Cardiac muscle cell (in vitro differentiated cells and primary cell): ENCODE data around the gene SLC9A8. TPM values are rescaled to one million over a fixed set of nuclear protein-coding genes. Genes with fewer than 3 reads are reported as not detected.

ENCODE experiments used
- DNase-seq, 2 donors: peaks; one replicate each; pipeline versions ENCODE4 v3.0.0 to v3.0.0-alpha.2; 2010 to 2017; ENCODE audit warnings: low read depth in 1 of 2, low spot score in 1 of 2
- H3K27ac ChIP-seq: fragments of 200-600 bp; sonication (generic); 2 replicates; pipeline ENCODE4 v1.5.1; 2016
- H3K27me3 ChIP-seq: fragments of 200-600 bp; sonication (generic); 2 replicates; pipeline ENCODE4 v1.6.0; 2016; ENCODE audit warnings: control low read depth
- H3K36me3 ChIP-seq: fragments of 200-600 bp; sonication (generic); 2 replicates; pipeline ENCODE4 v1.5.1; 2016; ENCODE audit warnings: control low read depth
- H3K4me1 ChIP-seq: fragments of 200-600 bp; sonication (generic); 2 replicates; pipeline ENCODE4 v1.8.1; 2017; ENCODE audit warnings: low read depth, mild to moderate bottlenecking, mixed run types
- H3K4me3 ChIP-seq: fragments of 200-600 bp; sonication (generic); 2 replicates; pipeline ENCODE4 v1.5.1; 2016; ENCODE audit warnings: mild to moderate bottlenecking
- H3K9me3 ChIP-seq: fragments of 200-600 bp; sonication (generic); 2 replicates; pipeline ENCODE4 v1.5.1; 2017; ENCODE audit warnings: low read depth, mild to moderate bottlenecking, control low read depth
- polyA plus RNA-seq: library from polyadenylated mRNA; unstranded; fragments of >200 nt; fragmentation: Nextera tagmentation; extraction: Ambion mirVana; gene quantifications from 2 replicates; pipeline ENCODE4 v1.2.1, GENCODE V29; 2016
- total RNA-seq: library from RNA; depleted of rRNA; stranded (reverse); fragments of >200 nt; gene quantifications from 2 replicates; pipeline ENCODE4 v1.2.3, GENCODE V29; 2016
- TF ChIP-seq, protein P1 (sequence below): IDR thresholded peaks from 2 replicates; pipeline ENCODE4 v1.5.1; 2012; ENCODE audit warnings: low read depth, mild to moderate bottlenecking, low read length

Gene SLC9A8
- total and polyA plus RNA-seq, 2 experiments from 2014 or later, result 4.4 to 9.4 TPM

GRCh38 chr20:49791165-49791564 lies 21.5 kb upstream of the SLC9A8 start:
- Histone ChIP-seq H3K9me3 (no peaks in the 10 kb centered on the region), H3K4me3 (no peak overlapping the region), H3K27me3 (no peaks in the 10 kb centered on the region), H3K27ac (no peak overlapping the region), H3K4me1 (no peaks in the 10 kb centered on the region), H3K36me3 (no peaks in the 10 kb centered on the region)
- DNase-seq, result no peak
- TF ChIP-seq, protein P1, sequence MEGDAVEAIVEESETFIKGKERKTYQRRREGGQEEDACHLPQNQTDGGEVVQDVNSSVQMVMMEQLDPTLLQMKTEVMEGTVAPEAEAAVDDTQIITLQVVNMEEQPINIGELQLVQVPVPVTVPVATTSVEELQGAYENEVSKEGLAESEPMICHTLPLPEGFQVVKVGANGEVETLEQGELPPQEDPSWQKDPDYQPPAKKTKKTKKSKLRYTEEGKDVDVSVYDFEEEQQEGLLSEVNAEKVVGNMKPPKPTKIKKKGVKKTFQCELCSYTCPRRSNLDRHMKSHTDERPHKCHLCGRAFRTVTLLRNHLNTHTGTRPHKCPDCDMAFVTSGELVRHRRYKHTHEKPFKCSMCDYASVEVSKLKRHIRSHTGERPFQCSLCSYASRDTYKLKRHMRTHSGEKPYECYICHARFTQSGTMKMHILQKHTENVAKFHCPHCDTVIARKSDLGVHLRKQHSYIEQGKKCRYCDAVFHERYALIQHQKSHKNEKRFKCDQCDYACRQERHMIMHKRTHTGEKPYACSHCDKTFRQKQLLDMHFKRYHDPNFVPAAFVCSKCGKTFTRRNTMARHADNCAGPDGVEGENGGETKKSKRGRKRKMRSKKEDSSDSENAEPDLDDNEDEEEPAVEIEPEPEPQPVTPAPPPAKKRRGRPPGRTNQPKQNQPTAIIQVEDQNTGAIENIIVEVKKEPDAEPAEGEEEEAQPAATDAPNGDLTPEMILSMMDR, result no peak

GRCh38 chr20:49792006-49792405 lies 20.6 kb upstream of the SLC9A8 start:
- no peak for DNase-seq
- TF ChIP-seq, protein P1, result no peak

GRCh38 chr20:49792611-49793010 lies 20.0 kb upstream of the SLC9A8 start:
- TF ChIP-seq, protein P1, result no peak
- Histone ChIP-seq H3K4me1 (no peaks in the 10 kb centered on the region), H3K9me3 (no peaks in the 10 kb centered on the region), H3K27me3 (no peaks in the 10 kb centered on the region), H3K4me3 (no peak overlapping the region), H3K27ac (no peak overlapping the region), H3K36me3 (no peaks in the 10 kb centered on the region)
- DNase-seq, result no peak

More at GRCh38 chr20:49792006-49792405, 20.6 kb upstream of the SLC9A8 start:
- H3K27me3 ChIP-seq, result no peaks in the 10 kb centered on the region
- no peaks in the 10 kb centered on the region for H3K36me3 ChIP-seq
- no peak overlapping the region for H3K27ac ChIP-seq
- no peaks in the 10 kb centered on the region for H3K9me3 ChIP-seq
- no peak overlapping the region for H3K4me3 ChIP-seq
- no peaks in the 10 kb centered on the region for H3K4me1 ChIP-seq

- no peaks in the 10 kb centered on the region for H3K36me3 ChIP-seq
- H3K4me1 ChIP-seq, result no peaks in the 10 kb centered on the region
- DNase-seq, result peak in 1 of 2 donors; percentile 21
- H3K4me3 ChIP-seq, result no peak overlapping the region
- TF ChIP-seq, protein P1, result no peak
- H3K9me3 ChIP-seq, result no peaks in the 10 kb centered on the region
- H3K27me3 ChIP-seq, result no peaks in the 10 kb centered on the region
- H3K27ac ChIP-seq, result no peak overlapping the region
Observed at GRCh38 chr20:49794336-49795134, 18.1 kb upstream of the SLC9A8 start.

DNA sequence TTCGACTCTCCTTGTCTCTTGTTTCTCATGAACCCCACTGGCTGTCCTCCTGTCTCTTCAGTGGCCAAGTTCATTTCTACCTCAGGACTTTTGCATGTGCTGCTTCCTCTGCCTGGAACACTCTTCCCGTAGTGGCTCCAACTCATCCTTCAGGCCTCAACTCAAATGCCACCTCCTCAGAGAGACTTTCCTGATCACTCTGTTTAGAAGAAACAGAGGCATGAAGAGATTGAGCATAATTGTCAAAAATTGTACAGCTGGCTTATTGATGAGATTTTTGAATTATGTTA lies 17.5 kb upstream of the SLC9A8 start:
- Histone ChIP-seq H3K27me3 (no peaks in the 10 kb centered on the region), H3K36me3 (no peaks in the 10 kb centered on the region), H3K4me3 (no peak overlapping the region), H3K4me1 (no peaks in the 10 kb centered on the region), H3K27ac (no peak overlapping the region), H3K9me3 (no peaks in the 10 kb centered on the region)
- DNase-seq, result no peak
- TF ChIP-seq, protein P1, result no peak
